SK-N-MC (cell line): Measurements from ENCODE around the gene HEG1.
A peak's percentile ranks its signal among the peaks of the same experiment; 100 is the strongest.

Experiments used
- DNase-seq: peaks from one replicate; pipeline ENCODE4 v3.0.0-alpha.2; 2011; ENCODE audit warnings: low read depth, low spot score
- H3K27ac ChIP-seq: fragments of 200-600 bp; sonication (generic); 2 replicates; pipeline ENCODE4 v1.5.1; 2016; ENCODE audit warnings: mixed run types
- H3K36me3 ChIP-seq: fragments of 200-600 bp; sonication (generic); 2 replicates; pipeline ENCODE4 v1.6.1; 2017; ENCODE audit warnings: antibody characterized with exemption, low read length, mixed read lengths; ENCODE audit not compliant: insufficient read depth
- H3K4me3 ChIP-seq: fragments of 200-600 bp; sonication (generic); 2 replicates; pipeline ENCODE4 v1.5.1; 2016
- H3K9ac ChIP-seq: fragments of 200-600 bp; sonication (generic); 2 replicates; pipeline ENCODE4 v1.8.0; 2017; ENCODE audit warnings: mixed run types, mixed read lengths; ENCODE audit not compliant: insufficient read length
- H3K9me3 ChIP-seq: fragments of 200-600 bp; sonication (generic); 2 replicates; pipeline ENCODE4 v1.6.1; 2017; ENCODE audit warnings: low read depth, mild to moderate bottlenecking, antibody characterized with exemption, low read length, moderate library complexity, mixed read lengths
- EZH2 ChIP-seq: fragments of 200-600 bp; sonication (generic); IDR thresholded peaks from one replicate; pipeline ENCODE4 v1.6.1; 2017; ENCODE audit warnings: antibody characterized with exemption
- FOXP2 ChIP-seq: optimal IDR thresholded peaks from 2 replicates; pipeline ENCODE3; 2011; ENCODE audit warnings: mild to moderate bottlenecking, moderate library complexity; ENCODE audit not compliant: insufficient read depth; ENCODE audit errors: extremely low read length, control extremely low read depth
- POLR2AphosphoS5 ChIP-seq: IDR thresholded peaks from 2 replicates; pipeline ENCODE4 v1.6.1; 2012; ENCODE audit warnings: mild to moderate bottlenecking, low read depth, low read length, borderline replicate concordance

Gene HEG1

GRCh38 chr3:125054062-125054448 lies 1.7 kb downstream of the HEG1 start:
- DNase-seq: no peak
- Histone ChIP-seq H3K27ac (no peak overlapping the region), H3K4me3 (peak overlapping the region; percentile 80), H3K9me3 (no peaks in the 10 kb centered on the region), H3K9ac (peak overlapping the region; percentile 40), H3K36me3 (no peaks in the 10 kb centered on the region)
- TF ChIP-seq POLR2AphosphoS5: no peak

DNA sequence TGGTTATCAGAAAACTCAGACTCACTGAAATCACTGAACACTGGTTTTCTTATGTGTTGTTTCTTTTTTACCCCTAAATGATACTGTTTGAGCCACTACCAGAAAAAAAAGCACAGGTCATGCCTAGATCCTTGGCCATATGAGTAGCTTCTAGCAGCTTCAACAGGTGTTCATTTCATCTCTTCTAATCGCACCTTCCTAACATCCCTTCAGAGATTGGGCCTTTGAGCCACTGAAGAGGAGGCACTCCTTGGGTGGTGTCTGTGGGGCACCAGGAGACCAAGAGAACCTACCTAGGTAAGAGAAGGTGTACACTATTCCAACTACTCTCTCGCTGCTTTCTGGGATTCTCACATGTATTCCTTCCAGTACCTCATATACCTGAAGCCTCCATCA lies 2.5 kb downstream of the HEG1 start:
- no peak overlapping the region for H3K4me3 ChIP-seq
- no peak for TF ChIP-seq FOXP2

DNA sequence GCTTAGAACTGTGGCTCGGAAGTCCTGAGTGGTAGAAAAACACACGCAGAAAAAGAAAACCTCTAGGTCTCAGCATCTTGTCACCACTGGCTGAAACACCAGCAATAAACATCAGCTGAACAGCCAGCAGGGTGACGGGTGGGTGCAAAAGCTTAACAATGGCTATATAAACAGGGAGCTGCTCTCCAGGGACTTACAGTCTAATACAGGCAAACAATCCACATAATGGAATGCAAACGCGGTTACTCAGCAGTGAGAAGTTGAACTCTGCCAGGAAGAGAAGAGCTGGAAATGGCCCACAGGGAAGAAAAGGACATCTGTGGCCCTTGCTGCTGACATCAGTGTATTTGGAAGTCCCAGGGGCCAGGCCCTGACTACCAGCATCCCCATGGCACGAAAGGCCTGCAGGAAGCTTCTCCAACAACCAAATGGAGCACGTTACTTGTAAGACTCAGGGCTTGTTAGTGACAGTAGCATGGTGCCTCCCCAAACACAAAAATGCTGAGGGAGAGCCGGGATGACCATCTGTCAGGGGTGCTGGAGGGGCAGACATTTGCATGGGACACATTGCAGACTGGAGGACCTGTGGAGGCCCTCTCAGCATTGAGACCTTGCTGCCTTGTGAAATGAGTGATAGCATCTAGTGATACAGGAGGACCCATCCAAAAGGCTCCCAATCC lies 3.0 kb downstream of the HEG1 start:
- no peak for DNase-seq
- peak overlapping the region; percentile 63; the same call in 1 of the 2 replicates for H3K27ac ChIP-seq
- peak; percentile 41 for TF ChIP-seq FOXP2
- no peak for TF ChIP-seq EZH2
- H3K4me3 ChIP-seq: peak overlapping the region; percentile 68
- H3K36me3 ChIP-seq: no peaks in the 10 kb centered on the region
- H3K9me3 ChIP-seq: no peaks in the 10 kb centered on the region
- no peak overlapping the region for H3K9ac ChIP-seq

More for the DNA sequence above, 2.5 kb downstream of the HEG1 start:
- H3K9ac ChIP-seq: no peak overlapping the region
- no peaks in the 10 kb centered on the region for H3K9me3 ChIP-seq
- H3K36me3 ChIP-seq: no peaks in the 10 kb centered on the region
- no peak for DNase-seq
- no peak overlapping the region for H3K27ac ChIP-seq

- peak overlapping the region; percentile 63; the same call in 1 of the 2 replicates for H3K27ac ChIP-seq
- no peaks in the 10 kb centered on the region for H3K9me3 ChIP-seq
- no peaks in the 10 kb centered on the region for H3K36me3 ChIP-seq
- DNase-seq: peak; percentile 70
- TF ChIP-seq POLR2AphosphoS5: no peak
- no peak for TF ChIP-seq EZH2
- TF ChIP-seq FOXP2: no peak
- no peak overlapping the region for H3K9ac ChIP-seq
- peak overlapping the region; percentile 68 for H3K4me3 ChIP-seq
Measured at GRCh38 chr3:125051715-125052581, 3.8 kb downstream of the HEG1 start.

DNA sequence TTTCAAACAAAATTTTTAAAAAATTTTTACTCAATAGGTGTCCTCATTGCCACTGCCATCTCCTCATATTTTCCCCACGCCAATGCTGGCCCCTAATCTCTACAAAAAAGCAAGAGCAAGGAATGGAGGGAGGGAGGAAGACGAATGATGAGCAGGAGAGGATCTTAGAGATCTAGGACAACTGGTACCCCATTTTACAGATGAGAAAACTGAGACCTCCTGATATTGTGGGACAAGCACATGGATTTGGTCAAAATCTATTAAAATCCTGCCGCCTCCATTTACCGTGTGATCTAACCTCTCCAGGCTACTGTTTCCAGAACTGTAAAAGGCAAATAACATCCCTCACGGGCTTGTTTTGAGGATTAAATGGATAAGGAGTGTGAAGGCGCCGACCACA lies 4.6 kb downstream of the HEG1 start:
- no peak overlapping the region; the same call in 1 of the 2 replicates for H3K4me3 ChIP-seq
- no peak overlapping the region for H3K27ac ChIP-seq
- no peaks in the 10 kb centered on the region for H3K36me3 ChIP-seq
- H3K9me3 ChIP-seq: no peaks in the 10 kb centered on the region
- no peak overlapping the region for H3K9ac ChIP-seq
- DNase-seq: no peak
- TF ChIP-seq POLR2AphosphoS5 (no peak), EZH2 (no peak), FOXP2 (no peak)

DNA sequence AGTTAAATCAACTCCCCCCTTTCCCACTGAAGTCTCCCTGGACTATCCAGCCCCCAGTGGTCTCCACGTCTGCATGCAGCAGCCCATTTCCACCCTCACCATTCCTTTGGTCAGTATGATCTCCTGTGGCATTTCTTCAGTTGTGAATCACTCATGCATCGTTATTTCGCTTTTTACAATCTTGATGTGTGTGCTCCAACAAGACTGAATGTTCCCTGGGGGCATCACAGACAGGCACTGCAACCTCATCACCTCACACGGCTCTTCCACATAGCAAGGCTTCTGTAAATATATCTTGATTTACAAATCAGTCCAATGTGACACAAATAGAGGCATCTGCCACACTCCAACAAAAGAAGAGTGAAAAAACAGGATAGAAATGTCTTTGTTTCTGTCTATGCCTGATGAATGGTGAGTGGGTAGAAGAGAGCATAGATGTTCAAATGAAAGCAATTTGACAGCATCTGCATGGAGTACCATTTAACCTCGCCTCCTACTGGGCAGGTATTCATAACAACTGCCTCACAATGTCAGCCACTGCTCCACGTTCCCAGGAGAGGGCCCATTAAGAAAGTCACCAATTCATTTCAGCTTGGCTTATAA lies 5.2 kb downstream of the HEG1 start:
- no peak for TF ChIP-seq EZH2
- no peak overlapping the region for H3K27ac ChIP-seq
- no peak overlapping the region for H3K9ac ChIP-seq
- no peak overlapping the region for H3K4me3 ChIP-seq
- H3K9me3 ChIP-seq: no peaks in the 10 kb centered on the region
- H3K36me3 ChIP-seq: no peaks in the 10 kb centered on the region
- no peak for DNase-seq

DNA sequence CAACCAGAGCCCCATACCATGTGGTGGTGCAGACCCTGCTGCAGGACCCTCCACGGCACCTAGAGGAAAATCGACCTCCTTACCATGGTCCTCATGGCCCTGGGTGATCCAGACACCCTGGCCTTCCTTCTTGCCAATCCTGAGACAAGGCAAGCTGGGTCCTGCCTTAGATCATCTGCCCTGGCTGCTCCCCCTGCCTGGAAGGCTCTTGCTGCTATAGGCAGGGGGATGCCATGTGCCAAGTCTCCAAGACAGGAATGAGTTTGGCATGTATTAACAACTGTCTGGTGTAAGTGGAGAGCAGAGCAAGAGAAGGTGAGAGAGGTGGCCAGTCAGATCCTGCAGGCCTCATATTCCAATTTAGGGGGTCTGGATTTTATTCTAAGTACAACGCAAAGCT lies 7.5 kb downstream of the HEG1 start:
- no peak for TF ChIP-seq EZH2
- Histone ChIP-seq H3K27ac (no peak overlapping the region), H3K36me3 (no peaks in the 10 kb centered on the region), H3K9ac (no peak overlapping the region), H3K4me3 (no peak overlapping the region), H3K9me3 (no peaks in the 10 kb centered on the region)
- no peak for DNase-seq

DNA sequence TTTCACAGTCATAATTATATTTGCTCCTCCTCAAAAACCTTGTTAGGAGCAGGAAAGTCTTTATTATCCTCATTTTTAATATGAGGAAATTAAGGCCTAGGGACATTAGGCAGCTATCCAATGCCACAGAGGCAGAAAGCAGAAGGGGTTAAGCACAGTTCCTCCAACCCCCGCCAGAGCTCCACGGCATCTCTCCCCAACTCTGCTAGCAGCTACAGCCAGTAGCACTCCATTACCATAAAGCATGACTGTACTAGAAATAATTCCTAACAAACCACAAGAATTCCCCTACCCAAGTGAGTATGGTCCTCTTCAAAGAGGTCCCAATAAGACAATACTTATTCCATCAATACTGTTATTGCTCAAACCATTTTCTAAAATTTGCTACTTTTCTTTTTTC lies 9.8 kb downstream of the HEG1 start:
- H3K4me3 ChIP-seq: no peak overlapping the region
- no peaks in the 10 kb centered on the region for H3K36me3 ChIP-seq
- no peak overlapping the region for H3K9ac ChIP-seq
- no peak for DNase-seq
- H3K27ac ChIP-seq: no peak overlapping the region
- no peak for TF ChIP-seq POLR2AphosphoS5
- no peak for TF ChIP-seq EZH2
- no peaks in the 10 kb centered on the region for H3K9me3 ChIP-seq

DNA sequence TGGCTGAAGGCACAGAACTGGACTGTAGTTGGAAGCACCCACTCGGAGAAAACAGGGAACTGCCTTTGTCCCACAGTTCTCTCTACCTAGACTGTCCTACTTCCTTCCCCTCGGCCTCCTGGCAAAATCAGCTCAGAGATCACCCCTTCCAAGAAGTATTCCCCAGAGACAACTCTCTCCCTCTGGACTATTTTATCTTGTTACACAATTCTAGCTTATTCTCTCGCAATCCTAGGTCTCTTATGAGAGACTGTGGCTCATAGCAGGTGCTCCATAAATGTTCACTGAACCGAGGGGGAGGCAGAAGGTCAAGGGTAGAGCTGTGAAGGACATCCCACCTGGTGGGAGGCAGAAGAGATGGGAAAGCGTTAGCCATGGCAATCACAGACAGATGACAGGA lies 10.6 kb downstream of the HEG1 start:
- no peaks in the 10 kb centered on the region for H3K9me3 ChIP-seq
- no peaks in the 10 kb centered on the region for H3K36me3 ChIP-seq
- H3K9ac ChIP-seq: no peak overlapping the region
- H3K27ac ChIP-seq: no peak overlapping the region
- H3K4me3 ChIP-seq: no peak overlapping the region
- TF ChIP-seq EZH2 (no peak), POLR2AphosphoS5 (no peak)
- DNase-seq: no peak
